Stimulated activated CD4-positive, alpha-beta T cell treated with anti-CD3 and anti-CD28 coated beads, Interleukin-2, amount 100 ng/mL, for 24 hours (primary cell): ENCODE data around the gene MPZL1.
"Not testable (repeated sequence)": the region's sequence is repeated elsewhere in the genome, so short reads cannot be mapped to it uniquely, and the experiment has no call there.

Experiments
- DNase-seq, 2 donors: peaks; one replicate each; pipeline ENCODE4 v3.0.0-alpha.2; 2020

Gene MPZL1

DNA sequence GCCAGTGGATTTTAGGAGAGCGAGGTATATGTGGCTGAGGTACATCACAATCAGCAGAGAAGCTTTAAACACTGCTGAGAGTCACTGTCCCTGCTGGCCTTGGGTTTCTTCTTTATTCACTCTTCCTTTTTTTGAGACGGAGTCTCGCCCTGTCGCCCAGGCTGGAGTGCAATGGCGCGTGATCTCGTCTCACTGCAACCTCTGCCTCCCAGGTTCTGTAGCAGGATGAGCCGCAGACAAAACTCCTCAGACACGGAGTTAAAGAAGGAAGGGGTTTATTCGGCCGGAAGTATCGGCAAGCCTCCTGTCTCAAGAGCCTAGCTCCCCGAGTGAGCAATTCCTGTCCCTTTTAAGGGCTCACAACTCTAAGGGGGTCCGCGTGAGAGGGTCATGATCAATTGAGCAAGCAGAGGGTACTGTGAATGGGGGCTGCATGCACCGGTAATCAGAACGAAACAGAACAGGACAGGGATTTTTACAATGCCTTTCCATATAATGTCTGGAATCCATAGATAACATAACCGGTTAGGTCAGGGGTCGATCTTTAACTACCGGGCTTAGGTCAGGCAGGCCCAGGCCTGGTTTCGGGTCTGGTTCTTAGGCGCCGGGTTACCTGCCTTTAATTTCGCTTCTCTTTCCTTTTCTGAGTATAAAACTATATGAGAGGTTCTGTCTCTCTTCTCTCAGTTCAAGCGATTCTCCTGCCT lies 1.9 kb upstream of the MPZL1 start:
- not testable (repeated sequence) for DNase-seq

DNA sequence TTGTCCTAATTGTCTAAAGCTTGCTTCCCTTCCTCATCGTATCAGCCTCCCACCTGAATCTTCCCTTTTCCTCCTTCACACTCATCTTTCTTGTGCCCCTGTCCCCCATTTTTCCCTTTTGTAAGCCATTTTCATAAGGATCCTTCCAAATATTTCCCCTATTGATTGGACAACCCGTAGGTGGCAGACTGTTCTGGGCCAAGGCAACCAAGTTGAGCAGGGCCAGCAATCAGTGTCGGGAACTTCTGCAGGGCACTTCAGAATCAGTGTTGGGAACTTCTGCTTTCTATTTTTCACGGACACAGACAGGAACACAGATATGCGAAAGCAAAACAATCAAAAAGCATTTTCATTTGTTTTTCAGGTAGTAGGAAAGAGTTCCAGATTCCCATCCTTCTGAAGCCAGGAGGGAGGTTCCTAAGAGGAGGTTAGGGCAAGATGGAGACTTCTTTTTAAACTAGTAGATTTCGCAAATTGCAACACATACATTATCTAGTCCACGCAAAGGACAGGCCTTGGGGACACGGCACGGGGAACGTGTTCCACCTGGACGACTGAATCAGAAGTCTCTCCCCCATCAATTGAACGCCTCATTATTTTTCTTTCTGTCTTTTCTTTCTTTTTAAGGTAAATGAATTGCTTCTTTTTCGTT lies 691 bp upstream of the MPZL1 start:
- no peak for DNase-seq

DNA sequence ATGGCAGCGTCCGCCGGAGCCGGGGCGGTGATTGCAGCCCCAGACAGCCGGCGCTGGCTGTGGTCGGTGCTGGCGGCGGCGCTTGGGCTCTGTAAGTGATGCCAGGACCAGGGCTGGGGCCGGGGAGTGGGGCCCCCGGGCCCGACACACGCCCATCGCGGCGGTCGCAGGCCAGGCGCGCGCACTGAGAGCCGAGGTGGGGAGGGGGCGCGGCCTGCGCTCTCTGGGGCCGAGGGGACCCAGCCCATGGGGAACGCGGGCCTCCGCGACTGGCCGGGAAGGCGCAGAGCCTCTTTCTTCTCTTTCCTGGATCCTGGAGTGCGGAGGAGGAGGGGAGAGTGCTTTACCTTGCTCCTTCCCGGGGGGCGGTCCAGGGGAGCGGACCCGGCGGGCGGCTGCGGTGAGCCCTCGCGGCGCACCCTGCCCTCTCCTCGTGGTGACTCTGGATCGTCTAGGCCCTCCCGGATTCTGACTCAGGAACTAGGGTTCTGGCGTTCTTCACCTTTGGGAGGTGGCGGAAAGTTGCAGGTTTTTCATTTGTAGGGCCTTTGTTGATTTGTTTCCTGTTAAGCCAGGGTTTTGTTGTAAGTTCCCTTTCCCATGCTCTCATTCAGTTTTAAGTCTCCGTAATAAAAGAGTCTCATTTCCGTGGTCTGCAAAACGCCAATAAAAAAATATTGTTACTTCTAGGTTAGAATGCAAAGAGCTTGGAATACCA lies 529 bp downstream of the MPZL1 start:
- peak; percentile 42 to 48 for DNase-seq

DNA sequence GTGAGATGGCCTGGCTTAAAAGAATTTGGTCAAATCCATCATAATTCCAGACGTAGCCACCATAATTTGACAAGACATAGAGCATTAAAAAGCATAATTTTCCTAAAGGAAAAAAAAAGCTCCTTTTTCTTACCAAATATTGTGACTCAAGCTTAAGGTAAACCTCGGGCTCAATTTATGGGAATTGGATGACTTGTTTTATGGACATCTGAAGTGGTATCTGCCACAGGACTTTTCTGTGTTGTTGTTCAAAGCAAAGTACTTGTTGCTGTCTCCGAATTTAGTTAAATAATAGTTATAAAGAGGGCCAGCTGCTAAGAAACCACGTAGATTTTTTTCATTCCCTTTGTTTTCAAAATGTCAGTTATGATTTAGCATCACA lies 1.1 kb downstream of the MPZL1 start:
- no peak for DNase-seq

DNA sequence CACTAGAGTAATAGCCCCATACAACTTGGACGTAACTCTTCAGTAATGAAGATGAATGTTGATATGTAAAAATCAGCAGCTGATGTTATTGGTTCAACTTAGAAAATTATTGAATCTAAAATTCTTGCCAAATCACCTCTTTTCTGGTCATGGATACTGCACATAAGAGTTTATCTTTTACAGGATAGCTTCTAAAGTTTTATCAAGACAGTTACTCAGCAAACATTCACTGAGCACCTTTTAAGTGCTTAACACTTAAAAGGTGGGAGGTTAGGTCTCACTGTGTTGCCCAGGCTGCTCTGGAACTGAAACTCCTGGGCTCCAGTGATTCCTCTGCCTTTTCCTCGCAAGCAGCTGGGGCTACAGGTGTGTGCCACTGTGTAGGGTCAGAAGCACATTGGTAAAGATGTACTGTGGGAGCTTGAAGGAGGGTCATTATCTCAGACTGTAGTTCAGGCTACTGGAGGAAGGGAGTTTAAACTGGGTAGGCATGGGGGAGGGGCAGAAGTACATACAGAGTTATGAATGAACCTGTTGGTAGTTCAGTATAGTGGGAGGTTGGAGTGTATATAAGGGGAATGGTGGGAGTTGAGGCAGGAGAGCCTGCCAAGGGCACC lies 2.0 kb downstream of the MPZL1 start:
- no peak for DNase-seq

DNA sequence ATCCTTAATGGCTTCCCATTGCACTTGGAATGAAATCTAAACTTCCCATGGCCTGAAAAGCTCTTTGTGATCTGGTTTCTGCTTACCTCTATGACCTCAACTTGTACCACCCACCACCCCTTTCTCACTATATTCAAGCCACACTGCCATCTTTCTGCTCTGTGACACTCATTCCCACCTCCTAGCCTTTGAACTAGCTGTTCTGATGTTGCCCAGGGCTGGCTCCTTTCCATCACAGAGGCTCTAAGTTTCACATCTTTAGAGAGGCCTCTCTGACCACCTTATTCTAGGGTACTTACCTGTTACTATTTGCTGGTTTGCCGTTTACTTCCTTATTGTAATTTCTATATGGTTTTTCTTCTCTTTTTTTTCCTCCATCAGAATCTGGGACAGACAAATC lies 4.2 kb downstream of the MPZL1 start:
- no peak for DNase-seq

DNA sequence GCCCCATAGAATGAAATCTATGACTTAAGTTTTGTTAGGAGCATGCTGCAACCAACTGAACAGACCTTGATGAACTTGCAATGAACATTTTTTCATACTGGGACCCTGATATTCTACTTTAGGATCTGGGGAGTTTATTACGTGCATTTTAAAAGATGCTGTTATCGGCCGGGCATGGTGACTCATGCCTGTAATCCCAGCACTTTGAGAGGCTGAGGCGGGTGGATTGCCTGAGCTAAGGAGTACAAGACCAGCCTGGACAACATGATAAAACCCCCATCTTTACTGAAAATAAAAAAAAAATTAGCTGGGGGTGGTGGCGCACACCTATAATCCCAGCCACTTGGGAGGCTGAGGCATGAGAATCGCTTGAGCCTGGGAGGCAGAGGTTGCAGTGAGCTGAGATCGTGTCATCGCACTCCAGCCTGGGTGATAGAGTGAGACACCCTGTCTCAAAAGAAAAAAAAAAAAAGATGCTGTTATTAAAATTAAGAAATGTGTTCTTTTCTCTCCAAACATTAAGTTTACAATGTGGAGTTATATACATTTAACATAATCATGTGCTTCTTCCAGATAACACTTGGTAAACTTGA lies 7.1 kb downstream of the MPZL1 start:
- DNase-seq = no peak

DNA sequence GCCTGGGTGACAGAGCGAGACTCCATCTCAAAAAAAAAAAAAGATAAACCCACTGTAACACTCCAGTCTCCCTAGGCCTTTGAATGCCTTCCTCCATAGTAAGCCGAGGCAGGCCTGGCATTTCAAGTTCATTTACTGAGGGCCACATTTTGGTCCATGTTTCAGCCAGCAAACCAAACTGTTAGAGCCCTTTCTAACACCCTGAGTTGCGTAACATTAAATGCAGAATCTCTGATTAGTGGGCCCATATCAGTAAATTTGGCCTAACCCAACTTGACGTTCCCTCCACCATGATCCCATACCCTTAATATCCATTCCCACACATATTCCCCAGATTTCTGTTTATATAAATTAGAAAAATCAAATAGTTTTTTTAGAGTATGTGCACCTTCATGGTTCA lies 12.4 kb downstream of the MPZL1 start:
- no peak for DNase-seq

DNA sequence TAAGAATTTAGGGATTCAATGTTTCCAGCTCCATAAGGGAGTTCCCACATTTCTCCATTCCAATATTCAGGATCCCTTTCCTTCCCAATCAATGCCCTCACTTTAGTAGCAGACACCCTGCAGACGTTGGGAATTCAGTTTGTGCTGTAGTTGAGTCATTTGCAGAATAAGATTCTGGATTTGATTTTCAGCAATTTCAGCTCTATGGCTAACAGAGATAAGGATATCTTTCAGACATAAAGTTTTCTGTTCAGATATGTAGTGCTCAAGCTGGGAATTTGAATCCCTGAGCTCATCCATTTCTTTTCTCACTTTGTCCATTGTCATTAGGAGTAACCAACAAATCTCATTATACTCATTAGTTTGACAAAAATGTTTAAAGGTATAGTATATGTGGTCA lies 13.1 kb downstream of the MPZL1 start:
- DNase-seq = no peak

DNA sequence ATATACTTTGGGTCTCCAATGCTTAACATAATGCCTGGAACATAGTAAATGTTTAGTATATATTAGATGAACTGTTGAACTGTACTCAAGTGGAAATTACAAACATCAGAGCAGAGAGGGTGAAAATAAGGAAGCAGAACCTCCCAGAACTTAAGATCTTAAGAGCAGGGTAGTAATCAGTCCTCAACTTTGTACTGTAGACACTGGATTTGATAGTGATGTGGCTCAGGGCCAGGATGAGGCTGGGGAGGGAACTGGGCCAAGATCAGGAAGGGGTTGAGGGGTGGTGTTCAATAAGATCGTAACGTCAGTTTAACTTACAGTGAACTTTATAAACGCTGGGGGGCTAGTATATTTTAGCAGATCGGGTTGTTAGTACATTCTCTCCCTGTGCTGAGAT lies 15.4 kb downstream of the MPZL1 start:
- no peak for DNase-seq

DNA sequence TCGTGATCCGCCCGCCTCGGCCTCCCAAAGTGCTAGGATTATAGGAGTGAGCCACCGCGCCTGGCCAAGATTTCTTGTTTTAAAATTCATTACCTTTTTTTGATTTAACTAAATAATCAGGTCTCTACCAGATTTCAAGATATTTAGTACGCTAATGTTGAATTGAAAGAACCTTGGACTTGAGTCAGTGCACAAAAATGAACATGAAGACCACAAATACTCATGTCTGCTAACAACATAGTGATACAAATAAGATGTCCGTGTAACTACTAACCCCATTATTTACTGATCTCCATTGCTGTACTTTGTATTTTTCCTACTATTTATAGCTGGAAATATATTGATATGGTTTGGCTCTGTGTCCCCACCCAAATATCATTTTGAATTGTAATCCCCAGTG lies 16.4 kb downstream of the MPZL1 start:
- DNase-seq = no peak

DNA sequence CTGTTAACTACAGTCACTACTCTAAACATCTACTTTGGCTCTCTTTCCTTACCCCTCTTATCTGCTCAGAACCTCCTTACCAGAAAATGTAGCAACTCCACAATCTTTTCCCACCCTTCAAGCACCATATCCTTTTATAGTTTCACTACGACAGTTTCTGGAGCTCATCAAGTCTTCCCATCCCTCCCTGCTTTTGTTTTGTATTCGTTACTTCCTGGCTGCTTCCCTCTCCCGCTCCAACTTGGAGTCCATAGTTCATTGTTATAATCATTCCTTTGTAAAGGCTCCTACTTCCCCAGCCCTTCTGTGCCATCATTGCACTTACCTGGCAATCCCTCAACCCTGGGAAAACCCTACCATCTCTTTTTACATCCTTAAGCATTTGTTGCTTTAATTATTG lies 18.0 kb downstream of the MPZL1 start:
- DNase-seq = no peak

DNA sequence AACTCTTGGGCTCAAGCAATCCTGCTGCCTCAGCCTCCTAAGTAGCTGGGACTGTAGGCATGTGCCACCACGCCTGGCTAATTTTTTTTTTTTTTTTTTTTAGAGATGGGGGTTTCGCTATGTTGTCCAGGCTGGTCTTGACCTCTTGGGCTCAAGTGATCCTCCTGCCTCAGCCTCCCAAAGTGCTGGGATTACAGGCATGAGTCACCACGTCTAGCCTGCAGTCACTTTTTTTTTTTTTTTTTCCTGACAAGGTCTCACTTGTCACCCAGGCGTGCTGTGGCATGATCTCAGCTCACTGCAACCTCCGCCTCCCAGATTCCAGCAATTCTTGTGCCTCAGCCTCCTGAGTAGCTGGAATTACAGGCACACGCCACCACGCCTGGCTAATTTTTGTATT lies 19.3 kb downstream of the MPZL1 start:
- not testable (repeated sequence) for DNase-seq

DNA sequence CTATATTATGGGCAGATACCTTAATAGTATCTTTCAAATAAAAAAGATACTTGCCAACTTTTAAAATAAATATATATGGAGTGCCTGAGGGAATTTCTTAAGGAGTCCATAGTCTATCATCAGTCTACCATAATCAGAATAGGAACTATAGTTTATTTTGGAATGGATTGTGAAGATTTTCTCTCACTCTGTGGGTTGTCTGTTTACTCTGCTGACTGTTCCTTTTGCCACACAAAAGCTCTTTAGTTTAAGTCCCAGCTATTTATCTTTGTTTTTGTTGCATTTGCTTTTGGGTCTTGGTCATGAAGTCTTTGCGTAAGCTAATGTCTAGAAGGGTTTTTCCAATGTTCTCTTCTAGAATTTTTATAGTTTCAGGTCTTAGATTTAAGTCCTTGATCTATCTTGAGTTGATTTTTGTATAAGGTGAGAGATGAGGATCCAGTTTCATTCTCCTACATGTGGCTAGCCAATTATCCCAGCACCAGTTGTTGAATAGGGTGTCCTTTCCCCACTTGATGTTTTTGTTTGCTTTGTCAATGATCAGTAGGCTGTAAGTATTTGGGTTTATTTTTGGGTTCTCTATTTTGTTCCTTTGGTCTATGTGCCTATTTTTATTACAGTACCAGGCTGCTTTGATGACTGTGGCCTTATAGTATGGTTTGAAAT lies 20.7 kb downstream of the MPZL1 start:
- not testable (repeated sequence) for DNase-seq

DNA sequence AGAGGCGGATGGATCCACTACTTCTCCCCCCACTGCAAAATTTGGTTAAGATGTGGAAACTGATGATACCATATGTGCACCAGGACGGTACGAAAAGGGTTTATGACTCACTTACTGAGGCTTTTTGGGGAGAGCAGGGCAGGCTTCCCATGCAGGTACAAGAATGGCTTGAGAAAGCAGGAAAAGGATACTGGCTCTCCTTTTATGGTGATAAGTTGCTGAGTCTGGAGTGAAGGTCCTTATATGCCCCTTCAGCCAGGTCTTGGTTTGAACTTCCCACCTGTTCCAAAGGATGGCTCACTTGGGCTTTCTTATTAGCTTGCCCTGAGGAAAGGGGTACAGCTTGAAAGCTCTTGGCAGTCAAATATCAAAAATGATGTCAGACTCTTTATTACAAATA lies 23.1 kb downstream of the MPZL1 start:
- no peak for DNase-seq

DNA sequence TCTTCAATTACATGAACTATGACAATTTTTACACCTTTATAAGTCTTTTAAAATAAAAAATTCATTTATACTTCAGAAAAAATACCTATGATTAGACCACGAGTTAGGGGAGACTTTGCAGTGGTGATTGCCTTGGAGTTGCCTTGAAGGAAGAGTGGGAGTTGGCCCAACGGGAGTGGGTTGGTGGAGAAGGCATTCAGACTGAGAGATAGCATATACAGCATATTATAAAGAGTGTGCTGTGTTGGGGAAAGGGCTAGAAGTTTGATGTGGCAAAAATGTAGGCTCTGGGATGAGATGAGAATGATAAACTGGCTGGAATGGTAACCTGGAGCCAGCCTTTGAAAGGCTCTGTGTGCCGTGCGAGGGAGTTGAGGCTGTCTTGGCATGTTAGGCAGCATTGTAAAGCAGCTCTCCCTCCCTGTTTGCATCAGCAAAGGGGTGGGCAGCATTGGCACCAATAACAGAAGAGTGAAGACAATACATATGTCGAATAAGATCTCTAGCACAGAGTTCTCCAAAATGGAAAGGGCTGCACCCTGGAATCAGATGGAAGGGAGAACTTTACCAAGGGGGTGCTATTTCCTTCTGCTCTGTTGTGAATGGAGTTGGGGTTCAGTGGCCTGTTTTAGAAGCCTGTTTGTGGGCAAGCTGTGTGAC lies 24.4 kb downstream of the MPZL1 start:
- DNase-seq = no peak

DNA sequence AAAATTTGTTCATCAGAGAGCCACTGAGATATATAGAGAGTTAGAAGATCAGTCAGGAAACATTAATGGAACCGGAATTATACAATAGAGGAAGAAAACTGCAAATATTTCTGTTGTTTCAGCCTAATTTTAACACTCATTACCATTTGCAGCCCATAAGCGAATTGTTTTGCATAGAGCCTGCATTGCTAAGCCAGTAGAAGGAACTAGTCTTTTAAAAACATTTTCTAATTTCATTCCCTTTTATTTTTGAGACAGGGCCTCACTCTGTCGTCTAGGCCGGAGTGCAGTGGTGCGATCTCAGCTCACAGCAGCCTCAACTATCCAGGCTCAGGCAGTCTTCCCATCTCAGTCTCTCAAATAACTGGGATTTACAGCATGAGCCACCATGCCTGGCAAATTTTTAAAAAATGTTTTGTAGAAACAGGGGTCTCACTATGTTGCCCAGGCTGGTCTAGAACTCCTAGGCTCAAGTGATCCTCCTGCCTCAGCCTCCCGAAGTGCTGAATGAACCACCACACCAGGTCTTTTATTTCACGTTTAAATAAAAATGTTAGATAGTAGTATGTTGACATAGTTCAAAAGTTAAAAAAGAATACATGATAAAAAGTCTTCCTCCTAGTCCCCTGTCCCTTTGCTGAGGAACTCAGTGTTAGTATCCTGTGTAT lies 25.3 kb downstream of the MPZL1 start:
- no peak for DNase-seq

DNA sequence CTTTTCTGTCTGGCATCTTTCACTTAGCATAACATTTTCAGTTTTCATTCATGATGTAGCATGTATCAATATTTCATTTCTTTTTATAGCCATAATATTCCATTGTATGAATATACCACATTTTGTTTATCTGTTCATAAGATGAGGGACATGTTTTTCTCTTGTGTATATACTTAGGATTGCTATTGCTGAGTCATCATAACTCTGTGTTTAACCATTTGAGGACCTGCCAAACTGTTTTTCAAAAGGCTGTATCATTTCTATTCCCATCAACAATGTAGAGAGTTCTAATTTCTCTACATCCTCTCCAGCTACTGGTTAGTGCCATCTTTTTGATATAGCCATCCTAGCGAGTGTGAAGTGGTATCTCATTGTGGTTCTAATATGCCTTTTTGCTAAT lies 26.2 kb downstream of the MPZL1 start:
- no peak for DNase-seq

DNA sequence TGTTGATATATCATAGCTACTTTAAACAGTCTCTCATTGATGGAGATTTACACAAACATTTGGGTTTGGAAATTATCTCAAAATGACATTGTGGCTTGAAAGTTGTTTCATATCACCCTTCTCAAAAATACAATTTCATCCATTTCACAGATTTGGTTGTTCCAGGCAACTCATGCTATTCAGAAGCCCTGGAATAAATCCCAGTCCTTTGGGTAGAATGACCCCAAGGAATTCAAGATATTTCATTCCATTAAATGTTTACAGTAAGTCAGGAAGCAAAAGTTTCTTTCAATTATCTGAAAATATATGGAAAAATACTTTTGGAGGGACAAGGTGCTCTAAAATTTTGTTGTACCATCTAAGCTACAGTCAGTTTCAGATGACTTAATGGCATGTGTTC lies 27.1 kb downstream of the MPZL1 start:
- DNase-seq = no peak

DNA sequence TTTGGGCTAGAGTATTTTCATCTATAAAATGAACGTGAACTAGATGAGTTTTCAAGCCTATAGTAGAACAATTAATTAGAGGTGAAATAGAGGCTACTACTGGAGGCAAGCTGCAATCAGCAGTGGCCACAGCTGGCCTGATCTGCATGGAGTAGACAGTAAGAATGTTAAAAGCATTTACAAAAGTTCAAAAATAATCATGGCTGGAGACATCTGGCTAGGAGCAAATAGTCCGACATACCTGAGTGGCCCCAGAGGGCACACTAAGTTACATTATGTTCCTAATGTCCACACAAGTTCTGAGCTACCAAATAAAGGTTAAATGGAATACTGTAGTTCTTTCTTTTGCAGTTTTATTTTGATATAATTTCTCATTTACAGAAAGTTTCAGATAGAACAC lies 28.0 kb downstream of the MPZL1 start:
- DNase-seq = no peak

DNA sequence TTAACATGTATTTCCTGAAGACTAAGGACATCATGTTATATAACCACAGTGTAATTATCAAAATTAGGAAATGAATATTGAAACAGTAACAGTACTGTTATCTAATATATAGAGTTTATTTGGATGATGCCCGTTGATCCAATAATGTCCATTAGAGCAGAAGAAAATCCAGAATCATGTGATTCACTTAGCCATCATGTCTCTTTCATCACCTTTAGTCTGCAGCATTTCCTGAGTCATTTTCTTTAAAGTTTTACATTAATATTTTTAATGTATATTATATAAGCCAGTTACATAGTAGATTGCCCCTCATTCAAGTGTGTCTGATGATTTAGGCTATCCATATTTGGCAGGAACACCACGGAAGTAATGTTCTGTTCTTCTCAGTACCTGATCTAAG lies 28.9 kb downstream of the MPZL1 start:
- no peak for DNase-seq

DNA sequence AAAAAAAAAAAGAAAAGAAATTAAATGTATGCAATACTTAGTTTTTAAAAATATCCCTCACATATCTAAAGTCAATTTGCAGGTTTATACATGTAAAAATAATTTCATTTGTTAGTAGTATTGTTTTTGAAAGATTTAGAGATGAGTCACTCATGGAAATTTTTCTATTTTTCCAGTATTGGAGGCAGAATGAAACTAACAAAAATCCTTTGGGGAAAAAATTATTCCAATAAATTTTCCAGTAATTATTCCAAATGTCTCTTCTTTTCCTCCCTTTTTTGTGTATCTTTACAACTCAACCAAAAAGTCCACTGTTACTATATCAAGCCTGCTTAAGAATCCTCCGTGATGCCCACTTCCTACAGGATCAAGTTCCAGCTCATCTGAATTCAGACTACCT lies 29.9 kb downstream of the MPZL1 start:
- no peak for DNase-seq
